MCF 10A (cell line): ENCODE results near the gene ABCC12. TPM values are rescaled to one million over a fixed set of nuclear protein-coding genes. Genes with fewer than 3 reads are reported as not detected.

Experiments
- BruUV-seq: library from RNA; stranded (reverse); fragments of 400-500 nt; replicated peaks from 2 replicates; lab custom pipeline; 2021; lab: Mats Ljungman, UMichigan
- CTCF ChIA-PET: fragments of 300-600 bp; sonication (Branson Sonifier 250); formaldehyde crosslinking; extraction: SDS; loops from one replicate; lab custom pipeline; 2021; ENCODE audit warnings: antibody characterized with exemption, inconsistent platforms; lab: Yijun Ruan, JAX
- POLR2A ChIA-PET: fragments of 300-600, 350-650 bp; sonication (Branson Sonifier 250); formaldehyde crosslinking; extraction: SDS; loops from one replicate; lab custom pipeline; 2020; ENCODE audit warnings: antibody characterized with exemption, inconsistent platforms; lab: Yijun Ruan, JAX
- DNase-seq: peaks from one replicate; pipeline ENCODE4 v3.0.0-alpha.2; 2018; ENCODE audit not compliant: unreplicated experiment
- H3K27ac Mint-ChIP-seq: one replicate; pipeline ENCODE4 v1.8.0; 2022; ENCODE audit warnings: mild to moderate bottlenecking, low read depth, mixed read lengths; ENCODE audit not compliant: unreplicated experiment
- H3K27me3 Mint-ChIP-seq: one replicate; pipeline ENCODE4 v1.8.0; 2022; ENCODE audit warnings: mixed read lengths; ENCODE audit not compliant: insufficient read depth, unreplicated experiment
- H3K36me3 Mint-ChIP-seq: one replicate; pipeline ENCODE4 v1.8.0; 2022; ENCODE audit warnings: mild to moderate bottlenecking, moderate library complexity, mixed read lengths; ENCODE audit not compliant: insufficient read depth, unreplicated experiment
- H3K4me1 Mint-ChIP-seq: one replicate; pipeline ENCODE4 v1.8.0; 2022; ENCODE audit warnings: mixed read lengths; ENCODE audit not compliant: insufficient read depth, unreplicated experiment
- H3K4me3 Mint-ChIP-seq: one replicate; pipeline ENCODE4 v1.8.0; 2022; ENCODE audit warnings: mild to moderate bottlenecking, moderate library complexity, mixed read lengths; ENCODE audit not compliant: unreplicated experiment
- H3K9me3 Mint-ChIP-seq: one replicate; pipeline ENCODE4 v1.8.0; 2022; ENCODE audit warnings: mixed read lengths; ENCODE audit not compliant: unreplicated experiment
- intact Hi-C: fragments of 100-400 bp; cut with micrococcal nuclease; formaldehyde crosslinking; loops from 2 replicates; pipeline ENCODE4 v1.14.1; 2022
- total RNA-seq: library from RNA; stranded (reverse); gene quantifications from 2 replicates; pipeline ENCODE4 v1.2.3, GENCODE V29; 2022
- TF ChIP-seq, protein P1 (sequence below): fragments of 200-600 bp; IDR thresholded peaks from one replicate; pipeline ENCODE4 v1.8.0; 2022; ENCODE audit warnings: antibody characterized with exemption, mild to moderate bottlenecking; ENCODE audit not compliant: unreplicated experiment

The ABCC12 gene
- total RNA-seq, 1 experiment from 2014 or later: not detected

DNA sequence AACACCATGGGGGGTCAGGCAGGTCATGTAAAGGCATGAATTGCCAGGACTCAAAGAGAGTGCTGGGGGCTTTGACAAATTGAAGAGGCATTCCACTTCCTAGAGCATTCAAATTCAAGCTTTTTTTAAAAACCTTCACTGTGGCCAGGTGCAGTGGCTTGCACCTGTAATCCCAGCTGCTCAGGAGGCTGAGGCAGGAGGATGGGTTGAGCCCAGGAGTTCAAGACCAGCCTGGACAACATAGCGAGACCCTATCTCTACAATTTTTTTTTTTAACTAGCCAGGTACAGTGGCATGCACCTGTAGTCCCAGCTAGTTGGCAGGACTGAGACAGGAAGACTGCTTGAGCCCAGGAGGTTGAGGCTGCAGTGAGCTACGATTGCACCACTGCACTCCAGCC lies 17.2 kb downstream of the ABCC12 start:
- peaks cover 15% of the 10 kb centered on the region for H3K9me3 Mint-ChIP-seq
- BruUV-seq: no TSS peak
- POLR2A ChIA-PET: no interaction called here

DNA sequence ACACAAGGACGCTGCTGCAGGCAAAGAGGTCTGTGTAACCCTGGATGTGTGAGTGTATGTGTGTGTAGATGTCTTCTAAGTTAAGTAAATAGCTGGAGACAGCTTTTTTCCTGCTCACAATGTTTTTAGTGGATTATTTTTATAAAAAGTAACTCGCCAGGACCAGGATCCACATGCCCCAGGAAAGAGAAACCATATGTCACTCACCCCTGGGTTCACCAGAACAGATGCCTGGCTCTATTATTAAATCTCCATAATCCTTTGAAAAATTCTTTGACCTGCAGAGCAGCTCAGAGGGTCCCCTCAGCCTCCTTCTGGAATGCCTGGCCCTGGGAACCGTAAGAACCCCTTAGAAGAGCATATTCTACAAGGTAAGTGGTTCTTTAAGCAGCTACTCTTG lies 18.0 kb downstream of the ABCC12 start:
- TF ChIP-seq, protein P1, sequence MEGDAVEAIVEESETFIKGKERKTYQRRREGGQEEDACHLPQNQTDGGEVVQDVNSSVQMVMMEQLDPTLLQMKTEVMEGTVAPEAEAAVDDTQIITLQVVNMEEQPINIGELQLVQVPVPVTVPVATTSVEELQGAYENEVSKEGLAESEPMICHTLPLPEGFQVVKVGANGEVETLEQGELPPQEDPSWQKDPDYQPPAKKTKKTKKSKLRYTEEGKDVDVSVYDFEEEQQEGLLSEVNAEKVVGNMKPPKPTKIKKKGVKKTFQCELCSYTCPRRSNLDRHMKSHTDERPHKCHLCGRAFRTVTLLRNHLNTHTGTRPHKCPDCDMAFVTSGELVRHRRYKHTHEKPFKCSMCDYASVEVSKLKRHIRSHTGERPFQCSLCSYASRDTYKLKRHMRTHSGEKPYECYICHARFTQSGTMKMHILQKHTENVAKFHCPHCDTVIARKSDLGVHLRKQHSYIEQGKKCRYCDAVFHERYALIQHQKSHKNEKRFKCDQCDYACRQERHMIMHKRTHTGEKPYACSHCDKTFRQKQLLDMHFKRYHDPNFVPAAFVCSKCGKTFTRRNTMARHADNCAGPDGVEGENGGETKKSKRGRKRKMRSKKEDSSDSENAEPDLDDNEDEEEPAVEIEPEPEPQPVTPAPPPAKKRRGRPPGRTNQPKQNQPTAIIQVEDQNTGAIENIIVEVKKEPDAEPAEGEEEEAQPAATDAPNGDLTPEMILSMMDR: no peak
- no peaks in the 10 kb centered on the region for H3K4me1 Mint-ChIP-seq
- H3K4me3 Mint-ChIP-seq: no peak overlapping the region
- CTCF ChIA-PET: interaction anchor here (0.5 to 1.6 kb wide), 3 partner anchors 19 to 493 kb away, joined by 4 to 6 read pairs (median 4); partner anchors contain the start of gene ABCC12
- no peak for DNase-seq
- peaks cover 15% of the 10 kb centered on the region for H3K9me3 Mint-ChIP-seq
- BruUV-seq: no TSS peak
- POLR2A ChIA-PET: interaction anchor here (1.2 kb wide), 1 partner anchor 10 kb away, joined by 3 read pairs; no protein-coding TSS in a partner anchor
- no peak overlapping the region for H3K27ac Mint-ChIP-seq
- no peaks in the 10 kb centered on the region for H3K27me3 Mint-ChIP-seq
- intact Hi-C loops: no loop called here
- peaks cover 5% of the 10 kb centered on the region for H3K36me3 Mint-ChIP-seq

More for the DNA sequence above, 17.2 kb downstream of the ABCC12 start:
- TF ChIP-seq, protein P1: no peak
- peaks cover 5% of the 10 kb centered on the region for H3K36me3 Mint-ChIP-seq
- no peak overlapping the region for H3K4me3 Mint-ChIP-seq
- DNase-seq: no peak
- H3K27me3 Mint-ChIP-seq: no peaks in the 10 kb centered on the region
- intact Hi-C loops: no loop called here
- H3K4me1 Mint-ChIP-seq: no peaks in the 10 kb centered on the region
- CTCF ChIA-PET: interaction anchor here (0.5 to 1.6 kb wide), 3 partner anchors 18 to 492 kb away, joined by 3 to 6 read pairs (median 4); no protein-coding TSS in a partner anchor
- no peak overlapping the region for H3K27ac Mint-ChIP-seq

DNA sequence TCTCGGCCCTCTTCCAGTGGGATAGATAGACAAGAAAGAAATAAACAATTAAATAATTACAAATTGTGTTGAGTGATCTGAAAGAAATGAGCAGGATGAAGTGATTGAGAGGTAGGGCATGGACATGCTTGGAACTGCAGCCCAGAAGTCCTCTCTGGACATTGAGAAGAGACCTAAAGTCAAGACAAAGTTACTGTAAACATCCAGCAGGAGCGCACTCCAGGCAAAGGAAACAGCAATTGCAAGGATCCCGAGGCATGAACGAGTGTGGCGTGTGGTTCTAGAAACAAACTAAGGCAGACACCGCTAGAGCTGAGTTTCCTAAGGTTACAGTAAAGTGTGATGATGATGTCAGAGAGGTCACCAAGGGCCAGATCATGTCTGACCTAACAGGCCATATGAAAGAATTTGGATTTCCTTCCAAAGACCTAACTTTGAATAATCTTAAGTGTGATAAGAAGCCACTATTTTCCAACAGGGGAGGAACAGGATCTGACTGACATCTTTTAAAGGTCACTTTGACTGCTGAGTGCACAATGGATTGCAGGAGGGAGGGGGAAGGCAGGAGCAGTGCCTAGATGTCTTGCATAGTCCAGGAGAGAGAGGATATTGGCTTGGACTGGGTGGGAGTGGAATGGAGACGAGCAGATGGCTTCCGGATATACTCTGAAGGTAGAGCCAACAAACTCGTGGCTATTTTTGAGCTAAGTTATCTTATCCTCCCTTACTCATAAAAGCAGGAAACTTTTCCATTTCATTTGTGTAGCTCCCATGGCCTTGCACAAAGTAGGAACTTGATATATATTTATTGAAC lies 19.0 kb downstream of the ABCC12 start:
- ChIA-PET POLR2A (interaction anchor here (1.2 kb wide), 1 partner anchor 11 kb away, joined by 3 read pairs; no protein-coding TSS in a partner anchor), CTCF (interaction anchor here (0.9 to 1.6 kb wide), 2 partner anchors 20 to 28 kb away, joined by 4 to 6 read pairs; partner anchors contain the start of gene ABCC12)
- intact Hi-C loops: no loop called here
- Mint-ChIP-seq H3K36me3 (peaks cover 6% of the 10 kb centered on the region), H3K27me3 (no peaks in the 10 kb centered on the region), H3K27ac (no peak overlapping the region), H3K4me3 (no peak overlapping the region), H3K4me1 (no peaks in the 10 kb centered on the region), H3K9me3 (peaks cover 6% of the 10 kb centered on the region)
- BruUV-seq: no TSS peak
- DNase-seq: no peak
- TF ChIP-seq, protein P1: no peak
